Ishikawa (cell line): ENCODE results near the gene TRPV3.

ENCODE experiments used
- CEBPB ChIP-seq: IDR thresholded peaks from 2 replicates; pipeline ENCODE4 v1.6.1; 2012
- CREB1 ChIP-seq: IDR thresholded peaks from 2 replicates; pipeline ENCODE4 v1.6.1; 2012; ENCODE audit warnings: low read depth
- EGR1 ChIP-seq: IDR thresholded peaks from 2 replicates; pipeline ENCODE4 v1.6.1; 2012
- EP300 ChIP-seq: IDR thresholded peaks from 2 replicates; pipeline ENCODE4 v1.6.1; 2012; ENCODE audit warnings: borderline replicate concordance
- FOXM1 ChIP-seq: IDR thresholded peaks from 2 replicates; pipeline ENCODE4 v1.6.1; 2012; ENCODE audit warnings: low read depth, borderline replicate concordance
- NFIC ChIP-seq: IDR thresholded peaks from 2 replicates; pipeline ENCODE4 v1.6.1; 2012
- RAD21 ChIP-seq: IDR thresholded peaks from 2 replicates; pipeline ENCODE4 v1.6.1; 2012; ENCODE audit warnings: low read depth
- TAF1 ChIP-seq: IDR thresholded peaks from 2 replicates; pipeline ENCODE4 v1.6.1; 2012; ENCODE audit warnings: low read depth, mild to moderate bottlenecking
- TCF12 ChIP-seq: IDR thresholded peaks from 2 replicates; pipeline ENCODE4 v1.6.1; 2012; ENCODE audit warnings: low read depth
- TEAD4 ChIP-seq: IDR thresholded peaks from 2 replicates; pipeline ENCODE4 v1.6.1; 2012
- YY1 ChIP-seq: IDR thresholded peaks from 2 replicates; pipeline ENCODE4 v1.6.1; 2012; ENCODE audit warnings: low read depth
- ZBTB7A ChIP-seq: IDR thresholded peaks from 2 replicates; pipeline ENCODE4 v1.6.1; 2012; ENCODE audit warnings: low read depth
- TF ChIP-seq, protein P1 (sequence below): IDR thresholded peaks from 2 replicates; pipeline ENCODE4 v1.6.1; 2012
- TF ChIP-seq, protein P2 (sequence below): IDR thresholded peaks from 2 replicates; pipeline ENCODE4 v1.6.1; 2012
- TF ChIP-seq, protein P3 (sequence below): IDR thresholded peaks from 2 replicates; pipeline ENCODE4 v1.6.1; 2012; ENCODE audit warnings: low read depth, mild to moderate bottlenecking

TRPV3 gene

DNA sequence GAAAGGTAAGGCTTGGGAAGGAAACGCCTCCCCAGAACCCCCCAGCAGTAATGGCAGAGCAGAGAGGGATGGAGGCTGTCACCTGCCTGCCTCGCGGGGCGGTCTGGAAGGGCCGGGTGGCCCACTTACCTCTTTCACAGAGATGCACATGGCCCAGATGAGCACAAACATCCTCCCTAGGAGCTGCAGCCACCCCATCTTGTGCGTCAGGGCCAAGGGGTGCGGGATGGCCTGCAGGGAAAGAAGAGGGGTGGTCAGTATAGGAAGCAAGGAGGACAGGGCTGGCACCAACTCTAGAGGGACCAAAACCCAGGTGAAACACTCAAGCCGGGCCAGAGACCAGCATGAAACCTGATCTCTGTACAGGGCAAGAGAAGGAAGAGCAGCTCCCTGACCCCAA, 29.7 kb downstream of the TRPV3 start:
- TF ChIP-seq, protein P1, sequence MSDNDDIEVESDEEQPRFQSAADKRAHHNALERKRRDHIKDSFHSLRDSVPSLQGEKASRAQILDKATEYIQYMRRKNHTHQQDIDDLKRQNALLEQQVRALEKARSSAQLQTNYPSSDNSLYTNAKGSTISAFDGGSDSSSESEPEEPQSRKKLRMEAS = no peak
- TF ChIP-seq CEBPB (no peak), ZBTB7A (no peak), EP300 (no peak), NFIC (no peak), CREB1 (no peak), TEAD4 (no peak), TCF12 (no peak), EGR1 (no peak), RAD21 (no peak), YY1 (no peak), FOXM1 (no peak), TAF1 (no peak)
- TF ChIP-seq, protein P2, sequence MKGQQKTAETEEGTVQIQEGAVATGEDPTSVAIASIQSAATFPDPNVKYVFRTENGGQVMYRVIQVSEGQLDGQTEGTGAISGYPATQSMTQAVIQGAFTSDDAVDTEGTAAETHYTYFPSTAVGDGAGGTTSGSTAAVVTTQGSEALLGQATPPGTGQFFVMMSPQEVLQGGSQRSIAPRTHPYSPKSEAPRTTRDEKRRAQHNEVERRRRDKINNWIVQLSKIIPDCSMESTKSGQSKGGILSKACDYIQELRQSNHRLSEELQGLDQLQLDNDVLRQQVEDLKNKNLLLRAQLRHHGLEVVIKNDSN = no peak
- TF ChIP-seq, protein P3, sequence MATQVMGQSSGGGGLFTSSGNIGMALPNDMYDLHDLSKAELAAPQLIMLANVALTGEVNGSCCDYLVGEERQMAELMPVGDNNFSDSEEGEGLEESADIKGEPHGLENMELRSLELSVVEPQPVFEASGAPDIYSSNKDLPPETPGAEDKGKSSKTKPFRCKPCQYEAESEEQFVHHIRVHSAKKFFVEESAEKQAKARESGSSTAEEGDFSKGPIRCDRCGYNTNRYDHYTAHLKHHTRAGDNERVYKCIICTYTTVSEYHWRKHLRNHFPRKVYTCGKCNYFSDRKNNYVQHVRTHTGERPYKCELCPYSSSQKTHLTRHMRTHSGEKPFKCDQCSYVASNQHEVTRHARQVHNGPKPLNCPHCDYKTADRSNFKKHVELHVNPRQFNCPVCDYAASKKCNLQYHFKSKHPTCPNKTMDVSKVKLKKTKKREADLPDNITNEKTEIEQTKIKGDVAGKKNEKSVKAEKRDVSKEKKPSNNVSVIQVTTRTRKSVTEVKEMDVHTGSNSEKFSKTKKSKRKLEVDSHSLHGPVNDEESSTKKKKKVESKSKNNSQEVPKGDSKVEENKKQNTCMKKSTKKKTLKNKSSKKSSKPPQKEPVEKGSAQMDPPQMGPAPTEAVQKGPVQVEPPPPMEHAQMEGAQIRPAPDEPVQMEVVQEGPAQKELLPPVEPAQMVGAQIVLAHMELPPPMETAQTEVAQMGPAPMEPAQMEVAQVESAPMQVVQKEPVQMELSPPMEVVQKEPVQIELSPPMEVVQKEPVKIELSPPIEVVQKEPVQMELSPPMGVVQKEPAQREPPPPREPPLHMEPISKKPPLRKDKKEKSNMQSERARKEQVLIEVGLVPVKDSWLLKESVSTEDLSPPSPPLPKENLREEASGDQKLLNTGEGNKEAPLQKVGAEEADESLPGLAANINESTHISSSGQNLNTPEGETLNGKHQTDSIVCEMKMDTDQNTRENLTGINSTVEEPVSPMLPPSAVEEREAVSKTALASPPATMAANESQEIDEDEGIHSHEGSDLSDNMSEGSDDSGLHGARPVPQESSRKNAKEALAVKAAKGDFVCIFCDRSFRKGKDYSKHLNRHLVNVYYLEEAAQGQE = no peak

DNA sequence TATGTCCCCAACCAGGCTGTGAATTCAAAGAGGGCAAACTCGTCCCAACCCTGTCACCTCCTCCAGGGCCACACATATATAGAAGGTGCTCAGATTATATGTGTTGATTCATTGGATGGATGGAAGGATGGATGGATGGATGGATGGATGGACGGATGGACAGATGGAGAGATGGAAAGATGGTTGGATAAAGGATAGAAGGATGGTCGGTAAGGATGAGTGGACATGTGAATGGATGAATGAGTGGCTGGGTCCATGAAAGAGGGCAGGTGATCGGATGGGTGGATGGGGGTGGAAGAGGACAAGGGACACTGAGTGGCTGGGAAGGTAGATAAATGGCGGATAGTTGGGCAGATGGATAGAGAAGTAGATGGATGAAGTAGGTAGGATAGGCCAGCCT, 30.1 kb downstream of the TRPV3 start:
- TF ChIP-seq CEBPB = no peak
- TF ChIP-seq YY1 = no peak
- no peak for TF ChIP-seq RAD21
- TF ChIP-seq FOXM1 = no peak
- TF ChIP-seq TAF1 = no peak
- TF ChIP-seq TEAD4 = no peak
- TF ChIP-seq TCF12 = no peak
- TF ChIP-seq, protein P1 = no peak
- TF ChIP-seq, protein P2 = no peak
- TF ChIP-seq, protein P3 = no peak
- no peak for TF ChIP-seq EP300
- TF ChIP-seq CREB1 = no peak
- no peak for TF ChIP-seq EGR1
- no peak for TF ChIP-seq ZBTB7A
- TF ChIP-seq NFIC = no peak

DNA sequence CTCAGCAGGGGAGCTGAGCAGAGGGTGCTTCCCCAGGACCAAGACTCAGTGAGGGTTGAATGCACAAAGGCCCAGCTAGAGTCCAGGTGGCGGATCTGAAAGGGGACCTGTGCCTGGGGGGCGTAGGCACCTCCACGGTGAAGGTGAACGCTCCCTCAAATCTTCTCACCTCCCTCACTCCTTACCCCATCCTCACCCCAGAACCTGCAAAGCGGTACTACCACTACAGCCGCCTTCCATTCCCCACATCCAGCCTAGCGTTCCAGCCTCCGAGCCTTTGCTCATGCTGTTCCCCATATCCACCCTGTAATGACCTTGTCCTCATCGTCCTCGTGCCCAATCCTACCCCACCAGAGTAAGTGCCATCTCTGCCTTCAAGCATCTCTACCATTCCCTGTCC, 30.6 kb downstream of the TRPV3 start:
- TF ChIP-seq CEBPB (no peak), TAF1 (no peak), ZBTB7A (no peak), CREB1 (no peak), RAD21 (no peak), TCF12 (no peak), EP300 (no peak), YY1 (no peak), FOXM1 (no peak), NFIC (no peak), EGR1 (no peak), TEAD4 (no peak)
- TF ChIP-seq, protein P3 = no peak
- TF ChIP-seq, protein P1 = no peak
- TF ChIP-seq, protein P2 = no peak
